ENCODE measurements around the gene YWHAE.

- TF ChIP-seq CTCF (IDR thresholded peaks at IDR 0.05; ENCODE audit: poor library complexity) = no peak
- TF ChIP-seq EZH2 (IDR thresholded peaks at IDR 0.05; ENCODE audit: borderline replicate concordance) = no peak
Observed at GRCh38 chr17:1391577-1391976, 8.4 kb downstream of the YWHAE start.
